ENCODE measurements around the gene ORM2. TPM values are rescaled to one million over a fixed set of nuclear protein-coding genes. Genes with fewer than 3 reads are reported as not detected.

The ORM2 gene
- total and polyA plus RNA-seq, 2 of the 8 experiments (the other 6 are each of a cell fraction or from before 2014, with no cell fraction given): 1.3 TPM; not detected in 1

DNA sequence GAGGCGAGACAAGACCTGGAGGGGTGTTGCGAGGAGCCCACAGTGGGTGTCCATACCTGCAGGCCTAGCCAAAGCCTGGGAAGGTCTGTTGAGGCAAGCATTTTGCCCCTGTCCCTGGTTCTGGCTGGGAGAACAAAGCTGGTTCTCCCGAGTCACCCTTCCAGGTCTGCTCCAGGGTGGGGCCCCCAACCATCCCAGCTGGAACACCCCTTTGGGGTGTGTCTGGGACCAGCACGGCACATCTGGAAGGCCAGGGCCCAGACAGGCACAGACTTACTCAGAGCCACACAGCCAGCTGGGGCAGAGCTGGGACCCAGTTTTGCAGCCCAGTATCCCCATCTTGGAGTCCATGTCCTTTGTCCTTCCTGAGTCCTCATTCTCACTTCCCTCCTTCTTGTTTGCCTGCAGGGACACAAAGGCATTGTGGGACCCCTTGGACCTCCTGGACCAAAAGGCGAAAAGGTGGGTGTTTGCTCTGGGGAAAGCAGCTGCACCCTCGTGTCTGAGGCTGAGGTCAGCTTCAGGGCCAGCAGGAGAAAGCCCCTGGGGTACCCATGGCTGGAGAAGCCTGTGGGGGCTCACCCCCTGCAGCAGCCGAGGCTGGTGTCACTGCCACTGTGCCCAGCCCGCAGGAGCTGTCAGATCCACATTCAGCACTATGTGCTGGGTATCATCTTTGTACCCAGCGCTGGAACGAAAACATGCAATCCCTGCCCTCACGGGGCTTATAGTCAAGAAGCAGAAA is 45.2 kb upstream of the ORM2 start:
- Histone ChIP-seq H3K23me2 (ENCODE audit: low read depth, low read length) (no peaks in the 10 kb centered on the region), H3K23ac (ENCODE audit: insufficient read length) (no peak overlapping the region), H2BK15ac (ENCODE audit: low read length) (no peak overlapping the region), H3K14ac (ENCODE audit: insufficient read length) (no peak overlapping the region), H2BK5ac (ENCODE audit: low read depth, low read length) (no peak overlapping the region), H4K91ac (replicated peaks; ENCODE audit: insufficient read length, low read length) (no peak overlapping the region), H3K9ac (replicated peaks in 1 of 4; ENCODE audit: extremely low read depth in 1 of 4, low read depth in 3 of 4, low read length in 3 of 4) (no peak overlapping the region), H3K4ac (replicated peaks; ENCODE audit: insufficient read length, low read depth, low read length) (no peak overlapping the region), H2BK12ac (ENCODE audit: low read depth, low read length) (no peak overlapping the region), H3K56ac (replicated peaks; ENCODE audit: insufficient read length, low read depth, low read length) (no peak overlapping the region), H2AFZ (ENCODE audit: low read length) (no peak overlapping the region), H3K4me2 (ENCODE audit: insufficient read depth in 1 of 2, low read depth in 2 of 2, low read length in 2 of 2) (no peak overlapping the region), H3K79me2 (ENCODE audit: control insufficient read depth in 1 of 2, insufficient read depth in 2 of 2, low read length in 2 of 2) (no peaks in the 10 kb centered on the region), H4K5ac (ENCODE audit: insufficient read length, low read depth, low read length) (no peak overlapping the region), H3K4me3 (ENCODE audit: extremely low read depth in 1 of 4, insufficient read depth in 2 of 4, low read depth in 3 of 4, low read length in 4 of 4) (no peak overlapping the region), H4K20me1 (replicated peaks in 1 of 2; ENCODE audit: control insufficient read depth in 1 of 2, insufficient read depth in 2 of 2, low read length in 2 of 2) (peaks cover 0 to 1% of the 10 kb centered on the region in 2 experiments), H3K79me1 (ENCODE audit: low read depth, low read length) (no peaks in the 10 kb centered on the region), H3K18ac (ENCODE audit: extremely low read depth, low read length) (no peak overlapping the region), H2BK120ac (replicated peaks; ENCODE audit: low read depth, low read length) (no peak overlapping the region), H3K27ac (ENCODE audit: low read depth, low read length) (no peak overlapping the region), H3K36me3 (ENCODE audit: control insufficient read depth in 2 of 4, insufficient read depth in 4 of 4, low read length in 3 of 4) (peaks cover 0 to 4% (median 0%) of the 10 kb centered on the region in 4 experiments; a peak in 1 of 8 replicates), H4K8ac (ENCODE audit: extremely low read depth, insufficient read depth, low read length) (no peak overlapping the region; the same call in 1 of the 2 replicates), H3K4me1 (replicated peaks in 1 of 4; ENCODE audit: control insufficient read depth in 3 of 4, insufficient read depth in 4 of 4, low read length in 3 of 4) (peaks cover 0 to 20% (median 4%) of the 10 kb centered on the region in 4 experiments; a peak in 5 of 7 replicates), H2AK5ac (ENCODE audit: low read depth, low read length) (no peak overlapping the region), H3K9me3 (ENCODE audit: insufficient read depth in 2 of 2, low read depth in 1 of 2, low read length in 1 of 2) (no peaks in the 10 kb centered on the region), H3K27me3 (replicated peaks in 1 of 4; ENCODE audit: control insufficient read depth in 3 of 4, extremely low read depth in 1 of 4, insufficient read depth in 3 of 4, low read length in 3 of 4) (no peaks in the 10 kb centered on the region), H2BK20ac (ENCODE audit: low read length) (no peak overlapping the region)
- FAIRE-seq: no peak
- 90% methylated on average over 11 of the region's 11 CpGs; no CpG with 5 or more reads in 1 of the 2 experiments for WGBS, 2 experiments (ENCODE audit: extremely low coverage in 1 of 2, insufficient coverage in 1 of 2, insufficient read length in 1 of 2, insufficient replicate concordance in 2 of 2, low coverage in 1 of 2, low lambda C conversion rate in 2 of 2, missing lambda C conversion rate in 1 of 2)
- ChIA-PET POLR2A (ENCODE audit: partially characterized antibody) (no interaction called here), CTCF (ENCODE audit: partially characterized antibody) (interaction anchor here (0.7 to 2.9 kb wide), 6 partner anchors 12 to 201 kb away, joined by 3 to 20 read pairs (median 4); no protein-coding TSS in a partner anchor)
- no peak for DNase-seq (ENCODE audit: low read depth in 1 of 2, low spot score in 2 of 2)
- TF ChIP-seq TAF7 (optimal IDR thresholded peaks at IDR 0.05; ENCODE audit: borderline replicate concordance, low read depth, low read length): no peak
- no peak for TF ChIP-seq GABPA (IDR thresholded peaks at IDR 0.05; ENCODE audit: borderline replicate concordance, insufficient read depth, low read length)
- TF ChIP-seq EP300 (IDR thresholded peaks at IDR 0.05; ENCODE audit: borderline replicate concordance in 1 of 2, low read depth in 2 of 2, low read length in 2 of 2): no peak
- no peak for TF ChIP-seq BCL11A (IDR thresholded peaks at IDR 0.05; ENCODE audit: low read depth in 2 of 2, low read length in 2 of 2)
- no peak for TF ChIP-seq PHF8 (conservative IDR thresholded peaks at IDR 0.05; ENCODE audit: low read depth, low read length)
- no peak for TF ChIP-seq TCF12 (IDR thresholded peaks at IDR 0.05; ENCODE audit: low read depth, low read length)
- no peak for TF ChIP-seq EGR1 (IDR thresholded peaks at IDR 0.05; ENCODE audit: borderline replicate concordance, low read depth, low read length)
- no peak for TF ChIP-seq CBX8 (IDR thresholded peaks at IDR 0.05; ENCODE audit: borderline replicate concordance, low read depth, low read length)
- TF ChIP-seq CTBP2 (IDR thresholded peaks at IDR 0.05; ENCODE audit: borderline replicate concordance, insufficient read depth, insufficient read length, low read length): no peak
- no peak for TF ChIP-seq ZNF274 (IDR thresholded peaks at IDR 0.05; ENCODE audit: borderline replicate concordance, extremely low read depth, low read length)
- no peak for TF ChIP-seq TAF1 (IDR thresholded peaks at IDR 0.05; ENCODE audit: low read depth, low read length)
- TF ChIP-seq EZH2 (IDR thresholded peaks at IDR 0.05; ENCODE audit: low read depth, low read length, severe bottlenecking): no peak
